Ovary (tissue), 3 donors: ENCODE data around the gene BAK1.

Experiments used
- EP300 ChIP-seq: sonication (generic); formaldehyde crosslinking; IDR thresholded peaks from one replicate; pipeline ENCODE4 v1.6.1; 2017; ENCODE audit warnings: antibody characterized with exemption
- POLR2A ChIP-seq: fragments of 450-650 bp; IDR thresholded peaks from one replicate; pipeline ENCODE4 v1.6.1; 2017; ENCODE audit warnings: antibody characterized with exemption, mild to moderate bottlenecking, moderate library complexity
- TF ChIP-seq, protein P1 (sequence below), 3 donors: fragments of 450-650 bp in 2 of 3; fragments of 200-600 bp in 1 of 3; IDR thresholded peaks; one replicate each; pipeline versions ENCODE4 v1.5.1 to v1.8.0; 2016 to 2022; ENCODE audit warnings: antibody characterized with exemption in 3 of 3, mild to moderate bottlenecking in 1 of 3
- donor health status: DM: no; HTN: no; CAD: no.

DNA sequence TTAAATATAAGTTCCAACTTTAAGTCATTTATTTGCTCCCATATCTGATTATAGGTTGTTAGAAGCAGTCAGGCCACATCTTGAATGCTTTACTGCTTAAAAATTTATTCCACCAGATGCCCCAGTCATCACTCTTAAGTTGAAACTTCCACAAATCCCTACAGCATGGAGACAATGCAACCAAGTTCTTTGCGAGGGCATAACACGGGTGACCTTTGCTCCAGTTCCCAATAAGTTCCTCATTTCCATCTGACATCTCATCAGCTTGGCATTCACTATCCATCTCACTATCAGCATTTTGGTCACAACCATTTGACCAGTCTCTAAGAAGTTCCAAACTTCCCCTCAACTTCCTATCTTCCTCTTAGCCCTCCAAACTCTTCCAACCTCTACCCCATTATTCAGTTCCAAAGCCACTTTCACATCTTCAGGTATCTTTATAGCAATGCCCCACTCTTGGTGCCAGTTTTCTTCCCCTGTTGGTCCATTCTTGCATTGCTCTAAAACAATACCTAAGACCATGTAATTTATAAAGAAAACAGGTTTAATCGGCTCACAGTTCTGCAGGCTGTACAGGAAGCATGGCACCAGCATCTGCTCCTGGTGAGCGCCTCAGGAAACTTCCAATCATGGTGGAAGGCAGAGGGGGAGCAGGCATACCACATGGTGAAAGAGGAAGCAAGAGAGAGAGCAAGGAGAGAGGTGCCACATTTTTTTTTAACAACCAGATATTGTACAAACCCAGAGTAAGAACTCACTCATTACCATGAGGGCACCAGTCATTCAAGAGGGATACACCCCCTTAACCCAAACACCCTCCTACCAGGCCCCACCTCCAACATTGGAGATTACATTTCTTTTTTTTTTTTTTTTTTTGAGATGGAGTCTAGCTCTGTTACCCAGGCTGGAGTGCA, 25.1 kb upstream of the BAK1 start:
- TF ChIP-seq, protein P1, sequence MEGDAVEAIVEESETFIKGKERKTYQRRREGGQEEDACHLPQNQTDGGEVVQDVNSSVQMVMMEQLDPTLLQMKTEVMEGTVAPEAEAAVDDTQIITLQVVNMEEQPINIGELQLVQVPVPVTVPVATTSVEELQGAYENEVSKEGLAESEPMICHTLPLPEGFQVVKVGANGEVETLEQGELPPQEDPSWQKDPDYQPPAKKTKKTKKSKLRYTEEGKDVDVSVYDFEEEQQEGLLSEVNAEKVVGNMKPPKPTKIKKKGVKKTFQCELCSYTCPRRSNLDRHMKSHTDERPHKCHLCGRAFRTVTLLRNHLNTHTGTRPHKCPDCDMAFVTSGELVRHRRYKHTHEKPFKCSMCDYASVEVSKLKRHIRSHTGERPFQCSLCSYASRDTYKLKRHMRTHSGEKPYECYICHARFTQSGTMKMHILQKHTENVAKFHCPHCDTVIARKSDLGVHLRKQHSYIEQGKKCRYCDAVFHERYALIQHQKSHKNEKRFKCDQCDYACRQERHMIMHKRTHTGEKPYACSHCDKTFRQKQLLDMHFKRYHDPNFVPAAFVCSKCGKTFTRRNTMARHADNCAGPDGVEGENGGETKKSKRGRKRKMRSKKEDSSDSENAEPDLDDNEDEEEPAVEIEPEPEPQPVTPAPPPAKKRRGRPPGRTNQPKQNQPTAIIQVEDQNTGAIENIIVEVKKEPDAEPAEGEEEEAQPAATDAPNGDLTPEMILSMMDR (IDR thresholded peaks at IDR 0.05) = no peak
- no peak for TF ChIP-seq POLR2A
- no peak for TF ChIP-seq EP300
